K562 (cell line): ENCODE measurements around the gene COL15A1. TPM values are rescaled to one million over a fixed set of nuclear protein-coding genes. Genes with fewer than 3 reads are reported as not detected.

Source experiments
- ASH1L ChIP-seq: fragments of 450-650 bp; IDR thresholded peaks from 2 replicates; pipeline ENCODE4 v1.6.1; 2018; ENCODE audit warnings: borderline replicate concordance, mild to moderate bottlenecking, low read depth; ENCODE audit not compliant: partially characterized antibody
- ATF2 ChIP-seq: sonication (generic); formaldehyde crosslinking; IDR thresholded peaks from 2 replicates; pipeline ENCODE4 v1.8.1; 2022; ENCODE audit warnings: missing genetic modification reagents
- DACH1 ChIP-seq: fragments of 450-650 bp; IDR thresholded peaks from 2 replicates; pipeline ENCODE4 v1.6.1; 2018; ENCODE audit not compliant: partially characterized antibody
- DEAF1 ChIP-seq: fragments of 450-650 bp; formaldehyde crosslinking; IDR thresholded peaks from 2 replicates; pipeline ENCODE4 v1.4.0; 2020; ENCODE audit warnings: mild to moderate bottlenecking, moderate library complexity
- E2F4 ChIP-seq: sonication (generic); formaldehyde crosslinking; IDR thresholded peaks from 2 replicates; pipeline ENCODE4 v1.8.0; 2022; ENCODE audit warnings: mild to moderate bottlenecking, low read depth, missing genetic modification reagents
- E2F5 ChIP-seq: sonication (generic); formaldehyde crosslinking; IDR thresholded peaks from 2 replicates; pipeline ENCODE4 v1.8.0; 2022; ENCODE audit warnings: mild to moderate bottlenecking, missing genetic modification reagents
- HSF4 ChIP-seq: fragments of 250-450 bp; sonication (Bioruptor Pico); IDR thresholded peaks from 2 replicates; pipeline ENCODE4 v2.1.2; 2022; ENCODE audit warnings: mild to moderate bottlenecking, moderate library complexity, borderline replicate concordance
- JUND ChIP-seq, 2 experiments: IDR thresholded peaks; 2 replicates in 1 of 2; 3 replicates in 1 of 2; pipeline ENCODE4 v1.6.1; 2011; ENCODE audit warnings: borderline replicate concordance in 2 of 2, low read depth in 2 of 2, low read length in 2 of 2, improper control_type of control experiment in 1 of 2, missing biosample characterization in 1 of 2, missing genetic modification characterization in 1 of 2, missing genetic modification reagents in 1 of 2
- NFATC3 ChIP-seq: fragments of 450-650 bp; IDR thresholded peaks from 2 replicates; pipeline ENCODE4 v1.6.1; 2017; ENCODE audit warnings: mild to moderate bottlenecking
- POLR2AphosphoS5 ChIP-seq: IDR thresholded peaks from 2 replicates; pipeline ENCODE4 v1.6.1; 2011; ENCODE audit warnings: mild to moderate bottlenecking, low read depth, low read length, moderate library complexity; ENCODE audit not compliant: control insufficient read depth, insufficient read depth
- PRPF4 ChIP-seq: fragments of 200-400 bp; formaldehyde crosslinking; IDR thresholded peaks from one replicate; pipeline ENCODE4 v1.6.1; 2017; ENCODE audit warnings: low read length, low read depth, mild to moderate bottlenecking; ENCODE audit not compliant: insufficient read depth, poor library complexity, severe bottlenecking
- SNIP1 ChIP-seq: fragments of 450-650 bp; IDR thresholded peaks from 2 replicates; pipeline ENCODE4 v1.7.1; 2017; ENCODE audit warnings: low read depth, mild to moderate bottlenecking
- SRSF7 ChIP-seq: fragments of 200-400 bp; formaldehyde crosslinking; optimal IDR thresholded peaks from 2 replicates; pipeline ENCODE3; 2017; ENCODE audit warnings: mild to moderate bottlenecking, low read depth, low read length
- TCFL5 ChIP-seq: fragments of 250-450 bp; sonication (Bioruptor Pico); conservative IDR thresholded peaks from 2 replicates; pipeline ENCODE4 v1.6.1; 2021; ENCODE audit warnings: mild to moderate bottlenecking, moderate library complexity, matching md5 sums
- U2AF2 ChIP-seq: fragments of 200-400 bp; formaldehyde crosslinking; optimal IDR thresholded peaks from 2 replicates; pipeline ENCODE3; 2017; ENCODE audit warnings: low read depth, mild to moderate bottlenecking, low read length
- polyA plus RNA-seq, 8 experiments: library from polyadenylated mRNA; depleted of rRNA in 4 of 8; stranded (reverse) in 5 of 8; unstranded in 3 of 8; fragments of >200 nt; fragmentation: Nextera tagmentation in 2 of 8; fragmentation: Illumina TruSeq in 1 of 8; extraction: Ambion mirVana in 2 of 8; extraction: Trizol in 1 of 8; gene quantifications; 2 replicates each; pipeline versions ENCODE4 v1.2.1 to v1.2.3, GENCODE V29; 2011 to 2014; ENCODE audit warnings: inconsistent platforms in 1 of 8, missing spikeins in 1 of 8
- total RNA-seq, 7 experiments: library from RNA; depleted of rRNA in 6 of 7; stranded (reverse); fragments of >200 nt in 6 of 7; fragmentation: Illumina TruSeq in 2 of 7; extraction: Trizol in 2 of 7; gene quantifications; 2 replicates each; pipeline versions ENCODE4 v1.2.1 to v1.2.3, GENCODE V29; 2011 to 2021; ENCODE audit warnings: low replicate concordance in 1 of 7
- TF ChIP-seq, protein P1 (sequence below): sonication (generic); formaldehyde crosslinking; IDR thresholded peaks from 2 replicates; pipeline ENCODE4 v1.8.0; 2023; ENCODE audit warnings: mild to moderate bottlenecking, missing genetic modification reagents

The COL15A1 gene
- total and polyA plus RNA-seq, 9 of the 15 experiments (the other 6 are each of a cell fraction or from before 2014, with no cell fraction given): 0.46 to 5.1 (median 2.6) TPM

GRCh38 chr9:99105152-99106043 is 161.7 kb downstream of the COL15A1 start (continued):
- no peak for TF ChIP-seq ASH1L
- no peak for TF ChIP-seq SRSF7
- TF ChIP-seq U2AF2: no peak
- no peak for TF ChIP-seq POLR2AphosphoS5
- TF ChIP-seq HSF4 (CRISPR knock-in tag): no peak
- no peak for TF ChIP-seq E2F5 (CRISPR knock-in tag)
- no peak for TF ChIP-seq JUND (IDR thresholded peaks at IDR 0.05; ENCODE audit: borderline replicate concordance, low read depth, low read length)
- no peak for TF ChIP-seq JUND (tag; IDR thresholded peaks at IDR 0.05; ENCODE audit: borderline replicate concordance, low read depth, low read length)
- no peak for TF ChIP-seq TCFL5 (CRISPR knock-in tag)
- no peak for TF ChIP-seq E2F4 (CRISPR knock-in tag)
- TF ChIP-seq, protein P1, sequence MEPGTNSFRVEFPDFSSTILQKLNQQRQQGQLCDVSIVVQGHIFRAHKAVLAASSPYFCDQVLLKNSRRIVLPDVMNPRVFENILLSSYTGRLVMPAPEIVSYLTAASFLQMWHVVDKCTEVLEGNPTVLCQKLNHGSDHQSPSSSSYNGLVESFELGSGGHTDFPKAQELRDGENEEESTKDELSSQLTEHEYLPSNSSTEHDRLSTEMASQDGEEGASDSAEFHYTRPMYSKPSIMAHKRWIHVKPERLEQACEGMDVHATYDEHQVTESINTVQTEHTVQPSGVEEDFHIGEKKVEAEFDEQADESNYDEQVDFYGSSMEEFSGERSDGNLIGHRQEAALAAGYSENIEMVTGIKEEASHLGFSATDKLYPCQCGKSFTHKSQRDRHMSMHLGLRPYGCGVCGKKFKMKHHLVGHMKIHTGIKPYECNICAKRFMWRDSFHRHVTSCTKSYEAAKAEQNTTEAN (CRISPR knock-in tag): no peak
- no peak for TF ChIP-seq SNIP1
- no peak for TF ChIP-seq PRPF4
- no peak for TF ChIP-seq NFATC3
- TF ChIP-seq DEAF1 (CRISPR knock-in tag): no peak
- TF ChIP-seq DACH1: no peak
- no peak for TF ChIP-seq ATF2 (CRISPR knock-in tag)
